ENCODE measurements around the gene GOLGA1. TPM values are rescaled to one million over a fixed set of nuclear protein-coding genes. Genes with fewer than 3 reads are reported as not detected.
"Not testable (repeated sequence)": the region's sequence is repeated elsewhere in the genome, so short reads cannot be mapped to it uniquely, and the experiment has no call there.

Gene GOLGA1
- total and polyA plus RNA-seq, 10 of the 15 experiments (the other 5 are each of a cell fraction or from before 2014, with no cell fraction given) = 2.9 to 14.1 (median 8.1) TPM

DNA sequence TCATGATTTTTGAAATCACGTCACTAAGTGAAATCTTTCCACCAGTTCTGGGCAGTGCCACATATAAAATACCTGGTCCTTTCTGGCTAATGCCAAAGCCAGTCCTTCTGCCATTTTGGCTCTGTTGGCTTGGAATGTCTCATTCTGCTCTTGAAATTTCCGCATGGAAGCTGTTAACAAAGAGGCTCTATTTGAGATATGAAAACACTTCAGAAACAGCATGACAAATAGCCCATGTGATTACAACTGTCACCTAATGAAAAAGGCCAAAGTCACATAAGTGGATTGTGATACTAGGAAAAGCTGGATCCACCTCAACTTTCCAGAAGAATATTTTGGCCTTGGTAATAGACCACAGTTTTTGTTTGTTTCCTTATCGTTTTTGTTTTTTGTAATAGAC lies 12.8 kb downstream of the GOLGA1 start:
- Histone ChIP-seq H4K20me1 (ENCODE audit: control insufficient read depth, insufficient read depth) (no peaks in the 10 kb centered on the region), H3K9me3 (replicated peaks; ENCODE audit: control insufficient read depth, insufficient read depth, low read length) (no peaks in the 10 kb centered on the region), H3K9ac (ENCODE audit: control insufficient read depth, insufficient read depth, low read length) (no peak overlapping the region), H3K79me2 (ENCODE audit: control insufficient read depth, insufficient read depth, low read length) (no peaks in the 10 kb centered on the region), H3K36me3 (ENCODE audit: control insufficient read depth in 2 of 2, insufficient read depth in 2 of 2, low read length in 1 of 2) (peaks cover 0 to 14% of the 10 kb centered on the region in 2 experiments; a peak in 3 of 4 replicates), H3K27me3 (replicated peaks in 1 of 2; ENCODE audit: control insufficient read depth in 2 of 2, insufficient read depth in 2 of 2, low read length in 1 of 2) (no peaks in the 10 kb centered on the region), H3K4me2 (ENCODE audit: control insufficient read depth, insufficient read depth) (no peak overlapping the region), H2AFZ (ENCODE audit: control insufficient read depth, low read depth, low read length) (no peak overlapping the region), H3K27ac (ENCODE audit: control insufficient read depth, insufficient read depth) (no peak overlapping the region), H3K4me1 (ENCODE audit: control insufficient read depth, insufficient read depth, low read length) (no peaks in the 10 kb centered on the region), H3K4me3 (no peak overlapping the region)
- ChIA-PET POLR2A (interaction anchor here (0.6 kb wide), 1 partner anchor 158 kb away, joined by 3 read pairs; no protein-coding TSS in a partner anchor), RAD21 (ENCODE audit: unreplicated experiment) (no interaction called here), CTCF (interaction anchor here (0.6 to 1.9 kb wide), 4 partner anchors 29 to 215 kb away, joined by 3 to 7 read pairs (median 4); partner anchors contain the start of gene SCAI), SMC1A (ENCODE audit: uncharacterized antibody, unreplicated experiment) (interaction anchor here (0.6 kb wide), 1 partner anchor 50 kb away, joined by 3 read pairs; no protein-coding TSS in a partner anchor)
- in situ Hi-C loops (cut with MboI) = no loop called here
- intact Hi-C loops (cut with micrococcal nuclease; ENCODE audit: unreplicated experiment) = no loop called here
- ATAC-seq (no peak), DNase-seq (ENCODE audit: low read depth, low spot score) (no peak), FAIRE-seq (no peak)
- BruUV-seq (replicated peaks) = no TSS peak
- 97% methylated on average over 3 of the region's 3 CpGs for WGBS (ENCODE audit: insufficient coverage, insufficient replicate concordance, low lambda C conversion rate, missing lambda C conversion rate)
- TF ChIP-seq ZNF384 (IDR thresholded peaks at IDR 0.05; ENCODE audit: borderline replicate concordance, low read depth, low read length) (no peak), NFXL1 (IDR thresholded peaks at IDR 0.05; ENCODE audit: borderline replicate concordance) (no peak), CHD1 (IDR thresholded peaks at IDR 0.05; ENCODE audit: low read depth, low read length) (no peak), RFX5 (IDR thresholded peaks at IDR 0.05; ENCODE audit: low read depth, low read length) (no peak), FOS (IDR thresholded peaks at IDR 0.05; ENCODE audit: borderline replicate concordance, extremely low read depth, insufficient read length) (no peak)

DNA sequence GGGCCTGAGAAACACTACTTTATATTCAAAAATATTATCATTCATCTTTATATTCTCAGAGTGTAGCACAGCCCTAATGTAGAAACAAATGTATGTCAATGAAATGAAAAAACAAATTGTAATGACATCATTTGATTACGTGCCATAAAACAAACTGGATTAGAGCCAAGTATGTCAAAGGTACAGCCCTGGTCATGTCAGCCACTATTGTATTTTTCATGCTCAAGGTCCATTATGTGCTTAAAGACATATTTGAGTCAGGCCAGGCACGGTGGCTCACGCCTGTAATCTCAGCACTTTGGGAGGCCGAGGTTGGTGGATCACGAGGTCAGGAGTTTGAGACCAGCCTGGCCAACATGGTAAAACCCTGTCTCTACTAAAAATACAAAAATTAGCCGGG lies 20.5 kb downstream of the GOLGA1 start:
- H3K9ac ChIP-seq (ENCODE audit: control insufficient read depth, insufficient read depth, low read length); H3K79me2 ChIP-seq (ENCODE audit: control insufficient read depth, insufficient read depth, low read length); BruUV-seq (replicated peaks); RAD21 ChIA-PET (ENCODE audit: unreplicated experiment); H4K20me1 ChIP-seq (ENCODE audit: control insufficient read depth, insufficient read depth); SMC1A ChIA-PET (ENCODE audit: uncharacterized antibody, unreplicated experiment); H3K27me3 ChIP-seq (replicated peaks in 1 of 2; ENCODE audit: control insufficient read depth in 2 of 2, insufficient read depth in 2 of 2, low read length in 1 of 2); H3K36me3 ChIP-seq (ENCODE audit: control insufficient read depth in 2 of 2, insufficient read depth in 2 of 2, low read length in 1 of 2); H3K4me1 ChIP-seq (ENCODE audit: control insufficient read depth, insufficient read depth, low read length); CTCF ChIA-PET; H2AFZ ChIP-seq (ENCODE audit: control insufficient read depth, low read depth, low read length); H3K4me2 ChIP-seq (ENCODE audit: control insufficient read depth, insufficient read depth); H3K27ac ChIP-seq (ENCODE audit: control insufficient read depth, insufficient read depth); H3K4me3 ChIP-seq; in situ Hi-C loops (cut with MboI); DNase-seq (ENCODE audit: low read depth, low spot score); FAIRE-seq; POLR2A ChIA-PET; ATAC-seq; H3K9me3 ChIP-seq (replicated peaks; ENCODE audit: control insufficient read depth, insufficient read depth, low read length); intact Hi-C loops (cut with micrococcal nuclease; ENCODE audit: unreplicated experiment): not testable (repeated sequence)
- WGBS (ENCODE audit: insufficient coverage, insufficient replicate concordance, low lambda C conversion rate, missing lambda C conversion rate) = 96% methylated on average over 6 of the region's 6 CpGs
